PC-3 (cell line): ENCODE results near the gene TC2N.

Experiments
- CTCF ChIP-seq: fragments of 300-600 bp; sonication (generic); conservative IDR thresholded peaks from 2 replicates; pipeline ENCODE4 v1.5.1; 2017; ENCODE audit warnings: antibody characterized with exemption, low read depth, mild to moderate bottlenecking, low read length
- EZH2 ChIP-seq: fragments of 300-600 bp; sonication (generic); IDR thresholded peaks from one replicate; pipeline ENCODE4 v1.6.1; 2017; ENCODE audit warnings: antibody characterized with exemption, mild to moderate bottlenecking, low read length; ENCODE audit not compliant: unreplicated experiment

- TF ChIP-seq CTCF: no peak
- TF ChIP-seq EZH2: no peak
These were observed 8.4 kb upstream of the TC2N start for GRCh38 chr14:91875525-91876286.
